Activated CD4-positive, alpha-beta T cell treated with anti-CD3 and anti-CD28 coated beads, Interleukin-2, amount 10 ng/mL, durations not matched to agents 7 days and 5 days (primary cell): ENCODE measurements around the gene PREX1. TPM values are rescaled to one million over a fixed set of nuclear protein-coding genes. Genes with fewer than 3 reads are reported as not detected.
"Not testable (repeated sequence)": the region's sequence is repeated elsewhere in the genome, so short reads cannot be mapped to it uniquely, and the experiment has no call there.

Source experiments
- CTCF ChIA-PET: fragments of 350-600 bp; sonication (Branson Sonifier 250); formaldehyde crosslinking; loops from one replicate; lab custom pipeline; 2021; ENCODE audit warnings: antibody characterized with exemption; lab: Charles Lee
- POLR2A ChIA-PET: fragments of 350-600 bp; sonication (Branson Sonifier 250); formaldehyde crosslinking; loops from one replicate; lab custom pipeline; 2021; ENCODE audit warnings: antibody characterized with exemption; lab: Charles Lee
- DNase-seq: peaks from one replicate; pipeline ENCODE4 v3.0.0-alpha.2; 2020
- H3K27ac Mint-ChIP-seq: one replicate; pipeline ENCODE4 v1.8.0; 2021; ENCODE audit warnings: mild to moderate bottlenecking, moderate library complexity, mixed read lengths
- H3K27me3 Mint-ChIP-seq: one replicate; pipeline ENCODE4 v1.8.0; 2021; ENCODE audit warnings: mixed read lengths
- H3K36me3 Mint-ChIP-seq: one replicate; pipeline ENCODE4 v1.8.0; 2021; ENCODE audit warnings: low read depth, mixed read lengths
- H3K4me1 Mint-ChIP-seq: one replicate; pipeline ENCODE4 v1.8.0; 2021; ENCODE audit warnings: mixed read lengths
- H3K4me3 Mint-ChIP-seq: one replicate; pipeline ENCODE4 v1.8.0; 2021; ENCODE audit warnings: mild to moderate bottlenecking, moderate library complexity, mixed read lengths
- H3K9me3 Mint-ChIP-seq: one replicate; pipeline ENCODE4 v1.8.0; 2021; ENCODE audit warnings: mixed read lengths
- total RNA-seq, 2 experiments: library from RNA; stranded (reverse); gene quantifications; one replicate each; pipeline ENCODE4 v1.2.3, GENCODE V29; 2021

PREX1 gene
- total RNA-seq: 10 to 100 TPM; 81.0 to 86.1 TPM

GRCh38 chr20:48827855-48828733 is at the start of gene PREX1:
Gene PREX1 (minus strand): TSS chr20:48827999. CDS start chr20:48827860, 139 bp downstream.
- H3K4me3 Mint-ChIP-seq: peak within 1 kb of the TSS; percentile 98
- H3K9me3 Mint-ChIP-seq: no peaks in the 10 kb centered on the region
- peaks cover 32% of the 10 kb centered on the region for H3K36me3 Mint-ChIP-seq
- ChIA-PET CTCF (interaction anchor here (0.7 to 2.4 kb wide), 2 partner anchors 13 to 171 kb away, joined by 3 to 8 read pairs; no protein-coding TSS in a partner anchor), POLR2A (no interaction called here)
- peak within 1 kb of the TSS; percentile 87 for H3K27ac Mint-ChIP-seq
- H3K4me1 Mint-ChIP-seq: peaks cover 42% of the 10 kb centered on the region
- peak; percentile 80 for DNase-seq
- peaks cover 32% of the 10 kb centered on the region for H3K27me3 Mint-ChIP-seq

- POLR2A ChIA-PET: no interaction called here
- H3K9me3 Mint-ChIP-seq: peaks cover 3% of the 10 kb centered on the region
- no peak for DNase-seq
- no peaks in the 10 kb centered on the region for H3K27me3 Mint-ChIP-seq
- peaks cover 21% of the 10 kb centered on the region for H3K4me1 Mint-ChIP-seq
- H3K4me3 Mint-ChIP-seq: no peak overlapping the region
- peaks cover 8% of the 10 kb centered on the region for H3K36me3 Mint-ChIP-seq
- no peak overlapping the region for H3K27ac Mint-ChIP-seq
- CTCF ChIA-PET: interaction anchor here (1.7 kb wide), 2 partner anchors 13 to 195 kb away, joined by 3 to 4 read pairs; no protein-coding TSS in a partner anchor
Measured at GRCh38 chr20:48877304-48877703, 49.5 kb upstream of the PREX1 start.

- H3K27ac Mint-ChIP-seq: no peak overlapping the region
- ChIA-PET CTCF (interaction anchor here (0.9 to 1.7 kb wide), 5 partner anchors 11 to 249 kb away, joined by 3 to 6 read pairs (median 3); no protein-coding TSS in a partner anchor), POLR2A (interaction anchor here (0.6 kb wide), 1 partner anchor 1641 kb away, joined by 3 read pairs; no protein-coding TSS in a partner anchor)
- no peak overlapping the region for H3K4me3 Mint-ChIP-seq
- H3K9me3 Mint-ChIP-seq: peaks cover 6% of the 10 kb centered on the region
- DNase-seq: no peak
- peaks cover 8% of the 10 kb centered on the region for H3K36me3 Mint-ChIP-seq
- no peaks in the 10 kb centered on the region for H3K27me3 Mint-ChIP-seq
- H3K4me1 Mint-ChIP-seq: peaks cover 24% of the 10 kb centered on the region
Measured at GRCh38 chr20:48875914-48876240, 48.1 kb upstream of the PREX1 start.

GRCh38 chr20:48875233-48875913 is 47.6 kb upstream of the PREX1 start:
- H3K36me3 Mint-ChIP-seq: peaks cover 8% of the 10 kb centered on the region
- peaks cover 6% of the 10 kb centered on the region for H3K9me3 Mint-ChIP-seq
- POLR2A ChIA-PET: interaction anchor here (0.6 kb wide), 1 partner anchor 1641 kb away, joined by 3 read pairs; no protein-coding TSS in a partner anchor
- no peak for DNase-seq
- no peak overlapping the region for H3K4me3 Mint-ChIP-seq
- CTCF ChIA-PET: interaction anchor here (0.6 to 1.7 kb wide), 5 partner anchors 17 to 1650 kb away, joined by 3 to 6 read pairs (median 3); no protein-coding TSS in a partner anchor
- H3K27ac Mint-ChIP-seq: no peak overlapping the region
- peaks cover 24% of the 10 kb centered on the region for H3K4me1 Mint-ChIP-seq
- H3K27me3 Mint-ChIP-seq: no peaks in the 10 kb centered on the region

GRCh38 chr20:48869442-48869841 is 41.6 kb upstream of the PREX1 start:
- H3K36me3 Mint-ChIP-seq, H3K27ac Mint-ChIP-seq, CTCF ChIA-PET, H3K4me3 Mint-ChIP-seq, H3K9me3 Mint-ChIP-seq, DNase-seq, POLR2A ChIA-PET: not testable (repeated sequence)
- Mint-ChIP-seq H3K4me1 (peaks cover 14% of the 10 kb centered on the region), H3K27me3 (peaks cover 10% of the 10 kb centered on the region)

GRCh38 chr20:48866936-48867335 is 39.1 kb upstream of the PREX1 start:
- Mint-ChIP-seq H3K36me3 (no peaks in the 10 kb centered on the region), H3K9me3 (no peaks in the 10 kb centered on the region), H3K27me3 (peaks cover 16% of the 10 kb centered on the region), H3K4me3 (no peak overlapping the region), H3K27ac (no peak overlapping the region), H3K4me1 (peaks cover 5% of the 10 kb centered on the region)
- POLR2A ChIA-PET: no interaction called here
- CTCF ChIA-PET: interaction anchor here (1.8 kb wide), 1 partner anchor 40 kb away, joined by 7 read pairs; no protein-coding TSS in a partner anchor
- no peak for DNase-seq

- CTCF ChIA-PET: interaction anchor here (0.5 to 1.2 kb wide), 4 partner anchors 12 to 219 kb away, joined by 3 read pairs; no protein-coding TSS in a partner anchor
- no peaks in the 10 kb centered on the region for H3K36me3 Mint-ChIP-seq
- POLR2A ChIA-PET: no interaction called here
- H3K4me1 Mint-ChIP-seq: peaks cover 11% of the 10 kb centered on the region
- H3K27ac Mint-ChIP-seq: no peak overlapping the region
- peaks cover 18% of the 10 kb centered on the region for H3K27me3 Mint-ChIP-seq
- DNase-seq: no peak
- no peaks in the 10 kb centered on the region for H3K9me3 Mint-ChIP-seq
- H3K4me3 Mint-ChIP-seq: no peak overlapping the region
Measured at GRCh38 chr20:48864738-48865318, 37.0 kb upstream of the PREX1 start.

GRCh38 chr20:48864254-48864653 is 36.5 kb upstream of the PREX1 start:
- CTCF ChIA-PET: interaction anchor here (0.5 to 0.6 kb wide), 2 partner anchors 36 to 218 kb away, joined by 3 read pairs; no protein-coding TSS in a partner anchor
- Mint-ChIP-seq H3K27me3 (peaks cover 19% of the 10 kb centered on the region), H3K4me1 (peaks cover 11% of the 10 kb centered on the region), H3K4me3 (no peak overlapping the region), H3K36me3 (no peaks in the 10 kb centered on the region), H3K9me3 (no peaks in the 10 kb centered on the region), H3K27ac (no peak overlapping the region)
- POLR2A ChIA-PET: no interaction called here
- no peak for DNase-seq

GRCh38 chr20:48862279-48862678 is 34.5 kb upstream of the PREX1 start:
- DNase-seq: no peak
- ChIA-PET CTCF (no interaction called here), POLR2A (no interaction called here)
- H3K9me3 Mint-ChIP-seq: no peaks in the 10 kb centered on the region
- H3K27ac Mint-ChIP-seq: no peak overlapping the region
- H3K4me3 Mint-ChIP-seq: no peak overlapping the region
- H3K4me1 Mint-ChIP-seq: peaks cover 11% of the 10 kb centered on the region
- H3K36me3 Mint-ChIP-seq: no peaks in the 10 kb centered on the region
- peaks cover 20% of the 10 kb centered on the region for H3K27me3 Mint-ChIP-seq

- ChIA-PET CTCF (no interaction called here), POLR2A (no interaction called here)
- no peak overlapping the region for H3K27ac Mint-ChIP-seq
- H3K4me1 Mint-ChIP-seq: peaks cover 11% of the 10 kb centered on the region
- H3K36me3 Mint-ChIP-seq: no peaks in the 10 kb centered on the region
- no peaks in the 10 kb centered on the region for H3K9me3 Mint-ChIP-seq
- DNase-seq: no peak
- peaks cover 20% of the 10 kb centered on the region for H3K27me3 Mint-ChIP-seq
- no peak overlapping the region for H3K4me3 Mint-ChIP-seq
Measured at GRCh38 chr20:48861444-48861843, 33.6 kb upstream of the PREX1 start.

GRCh38 chr20:48858075-48858790 is 30.4 kb upstream of the PREX1 start:
- H3K27me3 Mint-ChIP-seq: peaks cover 4% of the 10 kb centered on the region
- H3K4me3 Mint-ChIP-seq: no peak overlapping the region
- CTCF ChIA-PET: interaction anchor here (1.2 kb wide), 1 partner anchor 8 kb away, joined by 3 read pairs; no protein-coding TSS in a partner anchor
- peaks cover 11% of the 10 kb centered on the region for H3K4me1 Mint-ChIP-seq
- no peak overlapping the region for H3K27ac Mint-ChIP-seq
- POLR2A ChIA-PET: interaction anchor here (0.6 kb wide), 1 partner anchor 310 kb away, joined by 3 read pairs; no protein-coding TSS in a partner anchor
- DNase-seq: no peak
- H3K9me3 Mint-ChIP-seq: peaks cover 3% of the 10 kb centered on the region
- H3K36me3 Mint-ChIP-seq: no peaks in the 10 kb centered on the region

- H3K9me3 Mint-ChIP-seq: peaks cover 10% of the 10 kb centered on the region
- no peak overlapping the region for H3K4me3 Mint-ChIP-seq
- CTCF ChIA-PET: no interaction called here
- H3K27ac Mint-ChIP-seq: no peak overlapping the region
- H3K27me3 Mint-ChIP-seq: peaks cover 4% of the 10 kb centered on the region
- no peak for DNase-seq
- H3K36me3 Mint-ChIP-seq: peaks cover 2% of the 10 kb centered on the region
- H3K4me1 Mint-ChIP-seq: peaks cover 3% of the 10 kb centered on the region
- POLR2A ChIA-PET: no interaction called here
Measured at GRCh38 chr20:48856130-48856529, 28.3 kb upstream of the PREX1 start.
